ENCODE data around the gene PHF11. TPM values are rescaled to one million over a fixed set of nuclear protein-coding genes. Genes with fewer than 3 reads are reported as not detected.

Gene PHF11
- total RNA-seq, 2 donors from 2014 or later, result 22.7 to 30.1 TPM

- TF ChIP-seq POLR2A (IDR thresholded peaks at IDR 0.05), result no peak
- no peak for TF ChIP-seq CTCF (IDR thresholded peaks at IDR 0.05)
- H3K27me3 ChIP-seq, result no peaks in the 10 kb centered on the region
- no peak overlapping the region for H3K27ac ChIP-seq
- DNase-seq (peak in 2 of 4 donors; percentile 7 to 25), ATAC-seq (no peak)
- intact Hi-C loops (cut with DNase I), result no loop called here
- no peak overlapping the region for H3K4me3 ChIP-seq
- 73 to 80% methylated on average over 9 of the region's 9 CpGs for WGBS, 2 donors
- no peaks in the 10 kb centered on the region for H3K9me3 ChIP-seq
- H3K36me3 ChIP-seq (replicated peaks in 1 of 2; ENCODE audit: insufficient read depth in 1 of 2, low read depth in 2 of 2), result no peaks in the 10 kb centered on the region
- H3K4me1 ChIP-seq, result no peaks in the 10 kb centered on the region
Observed at GRCh38 chr13:49502954-49503353, 7.2 kb downstream of the PHF11 start.

GRCh38 chr13:49503951-49504350, 8.2 kb downstream of the PHF11 start:
- ATAC-seq (no peak), DNase-seq (no peak)
- TF ChIP-seq POLR2A (IDR thresholded peaks at IDR 0.05), result no peak
- TF ChIP-seq CTCF (IDR thresholded peaks at IDR 0.05), result no peak
- Histone ChIP-seq H3K27me3 (no peaks in the 10 kb centered on the region), H3K4me3 (no peak overlapping the region), H3K4me1 (no peaks in the 10 kb centered on the region), H3K9me3 (no peaks in the 10 kb centered on the region), H3K27ac (no peak overlapping the region), H3K36me3 (replicated peaks in 1 of 2; ENCODE audit: insufficient read depth in 1 of 2, low read depth in 2 of 2) (no peaks in the 10 kb centered on the region)
- 94 to 100% methylated on average over 3 of the region's 3 CpGs for WGBS, 2 donors
- intact Hi-C loops (cut with DNase I), result no loop called here

- Histone ChIP-seq H3K27ac (no peak overlapping the region), H3K27me3 (no peaks in the 10 kb centered on the region), H3K4me3 (no peak overlapping the region), H3K36me3 (replicated peaks in 1 of 2; ENCODE audit: insufficient read depth in 1 of 2, low read depth in 2 of 2) (peaks cover 0 to 10% of the 10 kb centered on the region in 2 donors), H3K9me3 (no peaks in the 10 kb centered on the region), H3K4me1 (no peaks in the 10 kb centered on the region)
- WGBS, 2 donors, result 81 to 96% methylated on average over 2 of the region's 2 CpGs
- intact Hi-C loops (cut with DNase I), result no loop called here
- no peak for DNase-seq
- no peak for ATAC-seq
- TF ChIP-seq POLR2A (IDR thresholded peaks at IDR 0.05) (no peak), CTCF (IDR thresholded peaks at IDR 0.05) (no peak)
Observed at GRCh38 chr13:49512578-49512977, 16.8 kb downstream of the PHF11 start.

GRCh38 chr13:49516467-49516866, 20.7 kb downstream of the PHF11 start:
- 70% methylated on average over 5 of the region's 5 CpGs for WGBS, 2 donors
- H3K4me3 ChIP-seq, result no peak overlapping the region
- no peaks in the 10 kb centered on the region for H3K27me3 ChIP-seq
- H3K4me1 ChIP-seq, result no peaks in the 10 kb centered on the region
- ATAC-seq (no peak), DNase-seq (peak in 1 of 4 donors; percentile 37)
- no peaks in the 10 kb centered on the region for H3K9me3 ChIP-seq
- intact Hi-C loops (cut with DNase I), result no loop called here
- TF ChIP-seq POLR2A (IDR thresholded peaks at IDR 0.05) (no peak), CTCF (IDR thresholded peaks at IDR 0.05) (no peak)
- H3K27ac ChIP-seq, result no peak overlapping the region
- peaks cover 0 to 14% of the 10 kb centered on the region in 2 donors for H3K36me3 ChIP-seq (replicated peaks in 1 of 2; ENCODE audit: insufficient read depth in 1 of 2, low read depth in 2 of 2)

- ATAC-seq (no peak), DNase-seq (peak in 1 of 4 donors; percentile 10)
- intact Hi-C loops (cut with DNase I), result no loop called here
- H3K27ac ChIP-seq, result no peak overlapping the region
- H3K36me3 ChIP-seq (replicated peaks in 1 of 2; ENCODE audit: insufficient read depth in 1 of 2, low read depth in 2 of 2), result peaks cover 0 to 14% of the 10 kb centered on the region in 2 donors
- H3K9me3 ChIP-seq, result no peaks in the 10 kb centered on the region
- H3K27me3 ChIP-seq, result no peaks in the 10 kb centered on the region
- WGBS, 2 donors, result 85 to 89% methylated on average over 6 of the region's 6 CpGs
- TF ChIP-seq POLR2A (IDR thresholded peaks at IDR 0.05), result no peak
- TF ChIP-seq CTCF (IDR thresholded peaks at IDR 0.05), result peak in 1 of 7 experiments; percentile 17
- H3K4me3 ChIP-seq, result no peak overlapping the region
- H3K4me1 ChIP-seq, result no peaks in the 10 kb centered on the region
Observed at GRCh38 chr13:49517461-49517860, 21.7 kb downstream of the PHF11 start.
